Measurements from ENCODE around the gene SLC35A4.

DNA sequence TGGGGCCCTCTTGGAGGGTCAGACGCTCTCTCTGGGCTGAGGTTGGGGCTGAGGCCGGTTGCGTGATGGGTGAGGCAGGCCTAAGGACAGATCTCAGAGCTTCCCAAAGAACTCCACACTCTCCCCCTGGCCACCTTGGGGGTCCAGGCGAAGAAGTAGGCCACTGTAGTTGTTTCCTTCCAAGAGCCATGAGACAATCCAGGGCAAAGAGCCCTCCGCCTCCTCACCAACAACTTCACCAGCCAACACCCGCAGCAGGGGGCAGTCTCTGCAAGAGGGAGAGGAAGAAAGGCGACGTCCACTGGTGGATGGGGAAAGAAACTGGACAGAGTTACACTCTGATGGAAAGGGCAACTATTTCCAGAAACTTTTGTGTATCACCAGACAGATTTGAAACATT lies 10.7 kb downstream of the SLC35A4 start:
- TF ChIP-seq, protein P1, sequence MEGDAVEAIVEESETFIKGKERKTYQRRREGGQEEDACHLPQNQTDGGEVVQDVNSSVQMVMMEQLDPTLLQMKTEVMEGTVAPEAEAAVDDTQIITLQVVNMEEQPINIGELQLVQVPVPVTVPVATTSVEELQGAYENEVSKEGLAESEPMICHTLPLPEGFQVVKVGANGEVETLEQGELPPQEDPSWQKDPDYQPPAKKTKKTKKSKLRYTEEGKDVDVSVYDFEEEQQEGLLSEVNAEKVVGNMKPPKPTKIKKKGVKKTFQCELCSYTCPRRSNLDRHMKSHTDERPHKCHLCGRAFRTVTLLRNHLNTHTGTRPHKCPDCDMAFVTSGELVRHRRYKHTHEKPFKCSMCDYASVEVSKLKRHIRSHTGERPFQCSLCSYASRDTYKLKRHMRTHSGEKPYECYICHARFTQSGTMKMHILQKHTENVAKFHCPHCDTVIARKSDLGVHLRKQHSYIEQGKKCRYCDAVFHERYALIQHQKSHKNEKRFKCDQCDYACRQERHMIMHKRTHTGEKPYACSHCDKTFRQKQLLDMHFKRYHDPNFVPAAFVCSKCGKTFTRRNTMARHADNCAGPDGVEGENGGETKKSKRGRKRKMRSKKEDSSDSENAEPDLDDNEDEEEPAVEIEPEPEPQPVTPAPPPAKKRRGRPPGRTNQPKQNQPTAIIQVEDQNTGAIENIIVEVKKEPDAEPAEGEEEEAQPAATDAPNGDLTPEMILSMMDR (IDR thresholded peaks at IDR 0.05): peak; percentile 17
- TF ChIP-seq EZH2 (IDR thresholded peaks at IDR 0.05) (no peak), EZH2phosphoT487 (IDR thresholded peaks at IDR 0.05) (no peak)

Measured in neural progenitor cell (in vitro differentiated cells).